ENCODE data around the gene GOPC.

The GOPC gene

DNA sequence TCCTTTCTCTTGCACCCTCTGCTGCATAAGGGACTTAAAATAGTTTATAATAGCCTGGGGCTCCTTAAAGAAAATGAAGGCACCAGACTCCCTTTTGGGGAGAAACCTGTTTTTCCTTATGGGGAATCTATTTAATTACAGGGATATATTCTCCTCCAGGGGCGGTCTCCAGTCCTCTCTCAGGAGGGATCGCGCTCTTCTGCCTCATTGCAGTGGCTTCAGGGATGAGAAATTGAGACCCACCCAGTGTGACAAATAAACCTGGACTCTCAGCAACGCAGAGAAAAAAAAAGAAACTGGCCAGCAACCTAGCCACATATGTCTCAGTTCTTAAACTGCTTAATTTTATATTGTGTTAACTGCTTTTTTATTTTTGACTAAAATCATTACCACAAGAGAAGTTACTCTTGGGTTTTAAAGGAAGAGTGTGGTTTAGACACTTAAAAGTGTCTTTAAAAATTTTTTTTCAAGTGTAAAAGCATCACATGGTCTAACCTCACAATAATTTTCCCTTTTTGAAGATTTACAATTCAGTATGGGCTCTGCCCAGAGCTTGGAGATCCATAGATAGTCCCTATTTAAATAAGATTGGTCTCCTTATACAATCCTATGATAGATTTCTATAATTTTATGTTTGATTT lies 11.7 kb upstream of the GOPC start:
- TF ChIP-seq JUND (IDR thresholded peaks at IDR 0.05; ENCODE audit: low read depth), result no peak
- in situ Hi-C loops (cut with HindIII; ENCODE audit: low pct_unique_long_range_greater_than_20kb, low sequenced_read_pairs), result no loop called here
- no peak for DNase-seq (ENCODE audit: low read depth in 1 of 2, low spot score in 1 of 2)

DNA sequence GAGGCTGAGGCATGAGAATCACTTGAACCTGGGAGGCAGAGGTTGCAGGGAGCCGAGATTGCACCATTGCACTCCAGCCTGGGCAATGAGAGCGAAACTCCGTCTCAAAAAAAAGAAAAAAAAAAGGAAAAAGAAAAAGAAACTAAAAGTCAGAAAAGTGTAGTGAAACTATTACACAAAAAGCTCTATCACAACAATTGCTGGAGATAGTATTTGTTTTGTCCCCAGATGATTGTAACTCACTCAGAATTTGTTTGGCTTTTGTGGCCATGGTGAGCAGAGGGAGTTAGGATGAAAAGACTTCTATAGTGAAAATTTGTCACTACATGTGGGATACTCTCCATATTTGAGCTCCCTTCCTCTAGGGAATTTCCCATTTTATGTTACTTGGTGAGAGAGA lies 5.2 kb upstream of the GOPC start:
- in situ Hi-C loops (cut with HindIII; ENCODE audit: low pct_unique_long_range_greater_than_20kb, low sequenced_read_pairs), result no loop called here
- no peak for TF ChIP-seq JUND (IDR thresholded peaks at IDR 0.05; ENCODE audit: low read depth)
- no peak for DNase-seq (ENCODE audit: low read depth in 1 of 2, low spot score in 1 of 2)

DNA sequence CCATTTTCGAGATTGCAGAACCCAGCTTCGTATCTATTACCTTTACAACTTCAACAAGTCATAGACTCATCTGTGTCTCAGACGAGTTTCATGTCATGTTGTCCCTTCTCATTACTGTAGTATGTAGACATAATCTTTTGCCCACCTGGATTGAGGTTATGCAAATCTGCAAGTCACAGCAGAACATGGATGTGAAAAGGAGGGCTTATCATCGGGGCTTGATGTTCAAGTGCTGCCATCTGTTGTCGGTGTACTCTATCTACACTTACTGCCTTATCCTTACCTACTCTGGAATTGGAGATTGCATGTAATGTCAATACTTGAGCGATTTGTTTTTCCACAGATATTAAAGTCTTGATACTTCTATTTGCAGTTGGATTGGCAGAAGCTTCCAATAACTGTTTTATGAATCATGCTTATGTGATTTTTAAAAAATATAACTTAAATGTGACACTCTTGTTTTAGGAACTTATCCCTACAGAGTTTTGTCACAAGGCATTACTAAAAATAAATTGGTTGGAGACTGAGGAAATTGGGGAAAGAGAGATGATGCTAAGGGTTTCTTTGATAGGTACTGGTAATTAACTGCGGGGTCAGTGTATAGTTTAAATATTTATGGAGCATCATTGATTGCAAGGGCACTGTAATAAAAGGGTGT lies 3.0 kb upstream of the GOPC start:
- TF ChIP-seq JUND (IDR thresholded peaks at IDR 0.05; ENCODE audit: low read depth), result no peak
- in situ Hi-C loops (cut with HindIII; ENCODE audit: low pct_unique_long_range_greater_than_20kb, low sequenced_read_pairs), result no loop called here
- DNase-seq (ENCODE audit: low read depth in 1 of 2, low spot score in 1 of 2), result peak; percentile 30 to 62

DNA sequence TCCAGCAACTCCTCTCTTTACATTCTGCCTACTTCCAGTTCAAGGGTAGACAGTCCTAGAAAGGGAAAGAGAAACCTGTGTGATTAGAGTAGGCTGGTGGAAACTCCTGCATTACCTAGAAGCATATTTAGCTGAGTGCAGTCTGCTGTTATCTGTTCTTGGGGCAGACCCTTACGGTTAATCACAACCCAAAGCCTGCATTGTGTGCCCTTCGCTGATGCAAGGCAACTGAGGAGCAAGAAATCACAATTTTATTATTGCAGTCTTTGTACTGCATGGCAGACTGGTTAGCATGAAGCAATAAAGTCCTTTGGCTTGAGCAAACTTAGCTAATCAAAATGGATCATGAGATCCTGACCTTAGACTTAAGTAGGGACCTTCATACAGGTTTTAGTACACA lies 1.5 kb upstream of the GOPC start:
- no peak for DNase-seq (ENCODE audit: low read depth in 1 of 2, low spot score in 1 of 2)
- in situ Hi-C loops (cut with HindIII; ENCODE audit: low pct_unique_long_range_greater_than_20kb, low sequenced_read_pairs), result no loop called here
- TF ChIP-seq JUND (IDR thresholded peaks at IDR 0.05; ENCODE audit: low read depth), result no peak

DNA sequence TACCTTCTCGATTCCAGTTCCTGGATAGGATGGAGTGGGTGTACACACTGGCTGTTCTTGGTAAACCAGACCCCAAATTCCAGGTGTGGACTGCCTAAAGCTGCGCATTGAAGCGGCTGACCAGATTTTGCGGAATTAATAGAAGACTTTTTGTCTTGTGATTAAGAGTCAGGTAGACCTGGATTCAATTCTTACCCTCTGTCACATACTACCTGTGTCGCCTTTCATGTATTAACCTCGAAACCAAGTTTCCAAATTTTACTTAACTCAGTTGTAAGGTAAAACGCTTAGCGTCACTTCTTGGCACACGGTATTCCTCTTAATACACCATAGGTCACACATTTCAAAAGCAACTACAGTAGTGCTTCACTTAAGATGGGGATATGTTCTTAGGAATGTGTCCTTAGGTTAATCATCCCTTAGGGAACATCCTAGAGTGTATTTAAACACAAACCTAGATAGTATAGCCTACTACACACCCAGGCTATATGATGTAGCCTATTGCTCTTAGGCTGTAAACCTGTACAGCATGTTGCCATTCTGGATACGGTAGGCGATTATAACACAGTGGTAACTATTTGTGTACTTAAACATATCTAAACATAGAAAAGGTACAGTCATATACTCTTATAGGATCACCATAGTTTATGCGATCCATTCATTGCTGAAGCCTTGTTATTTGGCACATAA lies 733 bp upstream of the GOPC start:
- DNase-seq (ENCODE audit: low read depth in 1 of 2, low spot score in 1 of 2), result no peak
- TF ChIP-seq JUND (IDR thresholded peaks at IDR 0.05; ENCODE audit: low read depth), result no peak
- in situ Hi-C loops (cut with HindIII; ENCODE audit: low pct_unique_long_range_greater_than_20kb, low sequenced_read_pairs), result no loop called here

DNA sequence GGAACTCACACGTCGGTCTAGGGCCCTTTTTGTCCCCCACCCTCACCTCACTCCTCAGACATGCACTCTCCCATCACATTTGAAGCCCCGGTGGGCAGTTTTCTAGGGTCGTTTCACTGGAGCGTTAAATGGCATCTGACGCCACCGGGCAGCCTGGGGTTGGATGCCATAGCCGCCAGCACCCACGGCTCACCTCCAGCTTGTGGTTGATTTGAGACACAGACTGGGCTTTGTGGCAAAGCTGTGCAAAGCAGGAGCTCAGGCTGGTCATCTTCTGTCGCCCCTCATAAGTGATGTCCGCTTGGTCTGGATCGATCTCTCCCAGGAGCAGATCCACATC lies 530 bp downstream of the GOPC start:
- no peak for DNase-seq (ENCODE audit: low read depth in 1 of 2, low spot score in 1 of 2)
- in situ Hi-C loops (cut with HindIII; ENCODE audit: low pct_unique_long_range_greater_than_20kb, low sequenced_read_pairs), result no loop called here
- no peak for TF ChIP-seq JUND (IDR thresholded peaks at IDR 0.05; ENCODE audit: low read depth)

DNA sequence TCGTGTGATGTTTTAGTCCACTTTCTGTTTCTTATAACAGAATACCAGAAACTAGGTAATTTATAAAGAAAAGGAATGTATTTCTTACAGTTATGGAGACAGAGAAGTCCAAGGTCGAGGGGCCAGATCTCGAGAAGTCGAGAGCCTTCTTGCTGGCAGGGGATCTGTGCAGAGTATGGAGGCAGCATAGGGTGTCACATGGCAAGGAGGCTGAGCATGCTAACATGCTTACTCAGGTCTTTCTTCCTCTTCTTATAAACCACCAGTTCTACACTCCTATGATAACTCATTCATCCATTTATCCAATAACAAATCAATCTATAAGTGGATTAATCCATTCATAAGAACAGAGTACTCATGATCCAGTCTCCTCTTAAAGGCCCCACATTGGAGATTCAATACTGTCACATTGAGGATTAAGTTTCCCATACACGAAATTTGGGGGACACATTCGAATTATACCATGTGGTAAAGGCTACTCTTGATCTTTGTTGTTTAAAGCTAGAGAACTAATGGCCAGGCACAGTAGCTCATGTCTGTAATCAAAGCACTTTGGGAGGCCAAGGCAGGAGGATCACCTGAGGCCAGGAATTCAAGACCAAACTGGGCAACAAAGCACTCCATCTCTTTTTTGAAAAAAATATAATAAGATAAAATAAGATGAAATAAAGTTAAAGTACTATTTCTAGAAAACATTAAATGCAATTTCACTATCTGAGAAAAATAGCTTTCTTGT lies 2.1 kb downstream of the GOPC start:
- in situ Hi-C loops (cut with HindIII; ENCODE audit: low pct_unique_long_range_greater_than_20kb, low sequenced_read_pairs), result no loop called here
- no peak for DNase-seq (ENCODE audit: low read depth in 1 of 2, low spot score in 1 of 2)
- TF ChIP-seq JUND (IDR thresholded peaks at IDR 0.05; ENCODE audit: low read depth), result no peak

DNA sequence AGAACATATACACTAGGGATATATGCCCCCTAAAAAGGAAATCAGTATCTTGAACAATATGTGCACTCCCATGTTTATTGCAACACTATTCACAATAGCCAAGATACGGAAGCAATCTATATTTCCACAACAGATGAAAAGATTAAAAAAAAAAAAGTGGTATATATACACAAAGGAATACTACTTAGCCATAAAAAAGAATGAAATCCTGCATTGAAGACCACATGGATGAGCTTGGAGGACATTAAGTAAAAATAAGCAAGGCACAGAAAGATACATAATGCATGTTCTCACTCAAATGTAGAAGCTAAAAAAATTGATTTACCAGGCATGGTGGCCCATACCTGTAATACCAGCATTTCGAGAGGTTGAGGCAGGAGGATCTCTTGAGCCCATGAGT lies 4.6 kb downstream of the GOPC start:
- no peak for TF ChIP-seq JUND (IDR thresholded peaks at IDR 0.05; ENCODE audit: low read depth)
- no peak for DNase-seq (ENCODE audit: low read depth in 1 of 2, low spot score in 1 of 2)
- in situ Hi-C loops (cut with HindIII; ENCODE audit: low pct_unique_long_range_greater_than_20kb, low sequenced_read_pairs), result no loop called here

DNA sequence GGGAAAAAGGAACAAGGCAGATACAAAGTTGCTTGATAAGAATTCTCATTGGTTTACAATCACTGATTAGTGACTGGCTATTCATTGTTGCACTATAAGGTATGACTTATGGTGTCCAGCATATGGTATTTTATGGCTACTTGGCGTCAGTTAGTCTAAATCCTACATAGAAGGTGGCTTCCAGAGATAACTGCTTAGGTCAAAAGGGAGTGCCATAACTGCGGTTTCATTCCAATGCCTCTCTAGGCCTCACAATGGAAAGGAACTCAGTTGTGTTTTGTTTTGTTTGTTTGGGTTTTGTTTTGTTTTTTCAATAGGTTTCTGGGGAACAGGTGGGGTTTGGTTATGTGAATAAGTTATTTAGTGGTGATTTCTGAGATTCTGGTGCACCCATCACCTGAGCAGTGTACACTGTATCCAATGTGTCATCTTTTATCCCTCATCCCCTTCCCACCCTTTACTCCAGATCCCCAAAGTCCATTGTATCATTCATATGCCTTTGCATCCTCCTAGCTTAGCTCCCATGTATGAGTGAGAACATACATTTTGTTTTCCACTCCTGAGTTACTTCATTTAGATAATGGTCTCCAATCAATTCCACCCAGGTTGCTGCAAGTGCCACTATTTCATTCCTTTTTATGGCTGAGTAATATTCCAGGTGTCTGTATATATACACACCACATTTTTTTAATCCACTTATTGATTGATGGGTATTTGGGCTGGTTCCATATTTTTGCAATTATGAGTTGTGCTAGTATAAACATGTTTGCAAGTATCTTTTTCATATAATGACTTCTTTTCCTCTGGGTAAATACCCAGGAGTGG lies 7.0 kb downstream of the GOPC start:
- DNase-seq (ENCODE audit: low read depth in 1 of 2, low spot score in 1 of 2), result no peak
- no peak for TF ChIP-seq JUND (IDR thresholded peaks at IDR 0.05; ENCODE audit: low read depth)
- in situ Hi-C loops (cut with HindIII; ENCODE audit: low pct_unique_long_range_greater_than_20kb, low sequenced_read_pairs), result no loop called here

DNA sequence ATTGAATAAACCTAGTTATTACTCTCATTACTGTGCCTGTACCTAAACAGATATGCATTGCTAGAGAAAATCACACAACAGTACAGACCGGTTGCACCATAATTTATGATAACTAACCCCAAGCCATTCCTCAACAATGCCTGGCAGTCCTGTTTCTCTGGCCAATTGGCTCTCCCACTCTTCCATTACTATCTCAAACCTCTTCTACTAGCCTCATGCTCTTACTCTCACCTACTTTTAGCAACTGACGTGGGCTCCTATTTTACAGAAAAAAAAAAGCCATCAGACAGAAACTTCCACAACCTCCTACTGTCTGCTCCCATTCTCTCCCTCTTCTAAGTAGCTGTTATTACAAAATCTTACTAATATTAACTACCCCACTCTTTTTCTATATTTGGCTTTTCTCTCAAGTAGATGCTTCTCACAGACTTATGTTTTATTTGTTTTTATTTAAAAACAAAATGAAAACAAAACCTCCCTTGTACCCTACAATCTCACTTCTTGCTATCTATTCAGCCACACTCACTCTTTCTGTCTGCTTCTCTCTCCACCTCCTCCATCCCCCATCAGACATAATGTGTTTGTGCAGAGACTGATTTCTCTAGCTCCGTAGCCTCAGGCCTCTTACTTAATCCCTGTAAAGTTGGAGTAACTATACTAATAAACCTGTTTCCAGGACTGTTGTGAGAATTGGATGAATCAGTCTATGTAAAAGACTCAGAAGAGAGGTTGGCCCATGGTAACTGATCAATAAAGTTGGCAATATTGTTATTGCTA lies 9.1 kb downstream of the GOPC start:
- in situ Hi-C loops (cut with HindIII; ENCODE audit: low pct_unique_long_range_greater_than_20kb, low sequenced_read_pairs), result no loop called here
- no peak for TF ChIP-seq JUND (IDR thresholded peaks at IDR 0.05; ENCODE audit: low read depth)
- DNase-seq (ENCODE audit: low read depth in 1 of 2, low spot score in 1 of 2), result no peak

DNA sequence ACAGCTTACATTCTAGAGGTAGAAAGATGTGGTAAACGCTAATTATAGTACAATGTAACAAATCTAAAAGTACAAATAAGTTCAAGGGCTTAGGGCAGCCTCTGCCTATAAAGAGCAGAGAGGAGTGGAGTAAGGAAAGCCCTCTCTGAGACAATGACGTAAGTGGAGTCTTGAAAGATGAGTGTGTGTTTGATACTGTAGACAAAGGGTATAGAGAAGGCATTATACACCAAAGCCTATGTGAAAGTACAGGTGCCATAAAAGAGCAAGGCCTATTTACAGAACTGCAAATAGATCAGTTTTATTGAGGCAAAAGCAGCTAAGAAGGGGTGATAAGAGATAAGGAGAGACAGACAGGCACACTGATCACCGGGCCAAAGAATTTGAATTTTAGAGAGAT lies 10.9 kb downstream of the GOPC start:
- DNase-seq (ENCODE audit: low read depth in 1 of 2, low spot score in 1 of 2), result no peak
- no peak for TF ChIP-seq JUND (IDR thresholded peaks at IDR 0.05; ENCODE audit: low read depth)
- in situ Hi-C loops (cut with HindIII; ENCODE audit: low pct_unique_long_range_greater_than_20kb, low sequenced_read_pairs), result no loop called here

DNA sequence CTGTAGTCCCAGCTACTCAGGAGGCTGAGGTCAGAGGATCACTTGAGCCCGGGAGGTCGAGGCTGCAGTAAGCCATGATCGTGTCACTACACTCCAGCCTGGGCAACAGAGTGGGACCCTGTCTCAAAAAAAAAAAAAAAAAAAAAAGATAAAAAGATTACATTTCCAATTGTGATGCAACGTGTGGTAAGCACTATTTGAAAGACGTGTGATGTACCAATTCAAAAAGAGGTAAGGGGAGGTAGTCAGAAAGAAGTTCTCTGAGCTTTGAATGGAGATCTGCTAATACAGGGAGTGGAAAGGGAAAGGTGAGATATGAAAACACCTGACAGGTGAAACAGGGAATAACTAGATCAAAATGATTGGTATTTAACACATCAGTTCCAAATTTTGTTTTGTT lies 11.9 kb downstream of the GOPC start:
- DNase-seq (ENCODE audit: low read depth in 1 of 2, low spot score in 1 of 2), result no peak
- no peak for TF ChIP-seq JUND (IDR thresholded peaks at IDR 0.05; ENCODE audit: low read depth)
- in situ Hi-C loops (cut with HindIII; ENCODE audit: low pct_unique_long_range_greater_than_20kb, low sequenced_read_pairs), result no loop called here

All from T47D (cell line).